ENCODE results near the gene TMC5. TPM values are rescaled to one million over a fixed set of nuclear protein-coding genes. Genes with fewer than 3 reads are reported as not detected.

Gene TMC5
- total RNA-seq, 1 experiment from 2014 or later = 15.7 TPM

GRCh38 chr16:19505600-19506303, 88.1 kb downstream of the TMC5 start:
- H3K4me1 ChIP-seq (ENCODE audit: control insufficient read depth in 1 of 2, insufficient read depth in 2 of 2, low read length in 2 of 2) = peaks cover 3 to 7% of the 10 kb centered on the region in 2 experiments; a peak in 2 of 4 replicates

More at GRCh38 chr16:19505600-19506303, 88.1 kb downstream of the TMC5 start:
- RAD21 ChIA-PET (ENCODE audit: low non-redundant PET in 1 of 2, low total read pairs in 2 of 2, uncharacterized antibody in 2 of 2, unreplicated experiment in 2 of 2) = no interaction called here
- no peak overlapping the region for H3K9ac ChIP-seq (ENCODE audit: low read length)
- intact Hi-C loops (cut with micrococcal nuclease) = no loop called here
- H3K4me2 ChIP-seq (ENCODE audit: low read length) = no peak overlapping the region
- no peaks in the 10 kb centered on the region for H3K9me3 ChIP-seq (ENCODE audit: control insufficient read depth in 1 of 2, insufficient read depth in 1 of 2, low read depth in 1 of 2, low read length in 2 of 2)
- CTCF ChIA-PET = interaction anchor here (2.0 kb wide), 1 partner anchor 117 kb away, joined by 6 read pairs; no protein-coding TSS in a partner anchor
- DNase-seq (ENCODE audit: low read depth, low spot score) (no peak), ATAC-seq (no peak)
- TF ChIP-seq TCF7L2 (IDR thresholded peaks at IDR 0.05; ENCODE audit: borderline replicate concordance, extremely low read depth, insufficient read depth, insufficient read length) = no peak
- TF ChIP-seq YY1 (IDR thresholded peaks at IDR 0.05; ENCODE audit: extremely low read depth, insufficient replicate concordance, low read depth, low read length) = no peak
- TF ChIP-seq EGR1 (IDR thresholded peaks at IDR 0.05; ENCODE audit: low read depth) = no peak
- no peak for TF ChIP-seq ELF1 (IDR thresholded peaks at IDR 0.05; ENCODE audit: borderline replicate concordance, low read depth)
- TF ChIP-seq JUND (IDR thresholded peaks at IDR 0.05) = no peak
- TF ChIP-seq SP1 (IDR thresholded peaks at IDR 0.05; ENCODE audit: low read depth) = no peak
- no peak for TF ChIP-seq CBX3 (IDR thresholded peaks at IDR 0.05; ENCODE audit: low read depth)
- TF ChIP-seq RAD21 (IDR thresholded peaks at IDR 0.05; ENCODE audit: low read depth) = no peak
- no peak for TF ChIP-seq CEBPB (IDR thresholded peaks at IDR 0.05; ENCODE audit: low read depth)
- no peak for TF ChIP-seq EZH2 (IDR thresholded peaks at IDR 0.05)
- no peak for TF ChIP-seq ZFX (IDR thresholded peaks at IDR 0.05)
- TF ChIP-seq ZNF274 (IDR thresholded peaks at IDR 0.05; ENCODE audit: low read depth, low read length) = no peak
- no peak for TF ChIP-seq ATF3 (IDR thresholded peaks at IDR 0.05)
- TF ChIP-seq SRF (IDR thresholded peaks at IDR 0.05; ENCODE audit: low read depth) = no peak
- TF ChIP-seq MAX (IDR thresholded peaks at IDR 0.05) = no peak
- no peak for TF ChIP-seq EZH2phosphoT487 (IDR thresholded peaks at IDR 0.05; ENCODE audit: borderline replicate concordance)
- no peak for TF ChIP-seq REST (IDR thresholded peaks at IDR 0.05; ENCODE audit: low read depth)
- H3K79me2 ChIP-seq (ENCODE audit: insufficient read depth, low read length) = no peaks in the 10 kb centered on the region
- H3K4me3 ChIP-seq (replicated peaks in 1 of 2; ENCODE audit: low read depth in 1 of 2, low read length in 2 of 2) = no peak overlapping the region
- H3K27me3 ChIP-seq (ENCODE audit: insufficient read depth, low read length) = no peaks in the 10 kb centered on the region
- no peaks in the 10 kb centered on the region for H4K20me1 ChIP-seq (ENCODE audit: insufficient read depth)
- H3K9me2 ChIP-seq (ENCODE audit: insufficient read depth) = no peaks in the 10 kb centered on the region
- H3K36me3 ChIP-seq (ENCODE audit: control insufficient read depth in 1 of 2, insufficient read depth in 2 of 2, low read length in 2 of 2) = peaks cover 15 to 45% of the 10 kb centered on the region in 2 experiments; a peak in 3 of 4 replicates
- BruUV-seq (replicated peaks) = no TSS peak
- POLR2A ChIA-PET = no interaction called here
- H3K27ac ChIP-seq (ENCODE audit: low read depth, low read length) = no peak overlapping the region
- no peak overlapping the region for H2AFZ ChIP-seq (ENCODE audit: low read depth, low read length, poor library complexity, severe bottlenecking)
